Left ventricle myocardium superior (tissue), 1 donor: ENCODE results near the gene RNF13. TPM values are rescaled to one million over a fixed set of nuclear protein-coding genes. Genes with fewer than 3 reads are reported as not detected.
A peak's percentile ranks its signal among the peaks of the same experiment; 100 is the strongest.
"Not testable (repeated sequence)": the region's sequence is repeated elsewhere in the genome, so short reads cannot be mapped to it uniquely, and the experiment has no call there.

Source experiments
- ATAC-seq: fragments of 200-7000 bp; cut with Tn5 transposase; one replicate; pipeline ENCODE4 v1.9.1; 2020; ENCODE audit warnings: mild to moderate bottlenecking, moderate library complexity
- DNase-seq: peaks from one replicate; pipeline ENCODE4 v3.0.0-alpha.2; 2020
- intact Hi-C: fragments of 100-400 bp; cut with micrococcal nuclease; formaldehyde crosslinking; loops from one replicate; pipeline ENCODE4 v1.11.0; 2022
- total RNA-seq: library from RNA; stranded (reverse); fragmentation: NEBNext Ultra II Directional; extraction: Animal tissue kit (Norgen Biotek cat#: 25700); gene quantifications from one replicate; pipeline ENCODE4 v1.2.1, GENCODE V29; 2021
- donor health status: DM: no; HTN: yes; CAD: no; lungs with severe emphysema.

The RNF13 gene
- total RNA-seq, 1 donor from 2014 or later = 51.2 TPM

DNA sequence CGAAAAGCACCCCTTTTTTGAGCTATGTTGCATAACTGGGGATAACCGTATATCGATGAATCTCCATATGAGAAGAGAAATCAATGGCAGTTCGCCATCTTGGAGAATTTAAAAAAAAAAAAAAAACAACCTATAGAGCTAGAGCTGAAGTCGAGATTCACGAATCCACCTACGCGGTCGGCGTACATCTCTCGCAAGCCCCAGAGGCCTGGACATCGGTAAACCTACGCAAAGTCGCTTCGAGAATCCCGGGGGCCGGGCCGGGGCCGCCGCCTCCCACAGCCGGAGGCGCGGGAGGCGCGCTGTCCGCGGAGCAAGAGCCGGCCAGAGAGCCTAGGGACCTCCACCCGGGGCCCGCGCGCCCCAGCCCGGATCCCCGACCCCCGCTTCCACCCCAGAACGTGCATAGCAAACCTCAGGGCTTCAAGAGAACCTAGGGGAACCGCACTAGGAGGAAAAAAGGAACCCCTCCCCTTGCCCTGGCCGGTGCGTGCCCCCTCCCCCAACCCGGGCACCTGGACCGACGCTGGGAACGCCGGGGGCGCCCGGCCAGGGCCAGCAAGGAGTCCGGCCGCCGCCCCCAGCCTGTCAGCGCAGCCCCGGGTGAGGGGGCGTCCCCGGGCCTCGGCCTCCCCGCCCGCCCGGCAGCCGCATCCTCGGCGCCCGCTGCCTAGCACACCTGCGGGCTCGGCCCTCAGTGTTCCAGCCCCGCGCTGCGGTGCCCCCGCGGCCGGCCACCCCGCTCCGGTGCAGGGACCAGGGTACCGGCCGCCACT, 157.1 kb downstream of the RNF13 start:
- ATAC-seq (peak; percentile 72), DNase-seq (peak; percentile 90)
- intact Hi-C loops = no loop called here

- intact Hi-C loops = no loop called here
- DNase-seq = peak; percentile 82
- peak; percentile 84 for ATAC-seq
These were observed 157.8 kb downstream of the RNF13 start, which contains the start of gene PFN2 for GRCh38 chr3:149970716-149971402. TSS of gene PFN2 (minus strand) at chr3:149970895. CDS start at chr3:149970856, 39 bp downstream.

GRCh38 chr3:149971403-149972075, 158.5 kb downstream of the RNF13 start:
- intact Hi-C loops = no loop called here
- ATAC-seq (peak; percentile 47), DNase-seq (peak; percentile 74)

DNA sequence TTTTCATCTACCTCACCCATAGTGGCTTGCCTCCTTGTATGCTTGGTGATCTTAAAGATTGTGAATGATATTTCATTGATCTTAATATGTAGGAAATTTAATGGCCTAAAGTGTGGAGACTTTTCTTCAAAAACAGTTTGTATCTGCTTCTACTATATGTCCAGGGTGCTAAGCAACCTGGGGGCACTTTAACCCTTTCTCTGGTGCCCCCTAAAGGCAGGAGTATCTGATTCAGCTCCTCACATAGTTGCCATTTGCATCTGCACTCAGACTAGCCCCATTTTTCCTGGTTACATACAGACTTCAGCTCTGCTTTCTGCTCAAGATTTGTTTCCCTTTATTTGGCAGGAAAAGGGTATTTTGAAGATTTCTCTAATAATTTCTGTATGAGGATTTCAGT, 162.9 kb downstream of the RNF13 start:
- no peak for ATAC-seq
- no peak for DNase-seq

GRCh38 chr3:149977386-149977785, 164.4 kb downstream of the RNF13 start:
- intact Hi-C loops = no loop called here
- no peak for ATAC-seq
- no peak for DNase-seq

More for the DNA sequence above, 162.9 kb downstream of the RNF13 start:
- intact Hi-C loops = no loop called here

DNA sequence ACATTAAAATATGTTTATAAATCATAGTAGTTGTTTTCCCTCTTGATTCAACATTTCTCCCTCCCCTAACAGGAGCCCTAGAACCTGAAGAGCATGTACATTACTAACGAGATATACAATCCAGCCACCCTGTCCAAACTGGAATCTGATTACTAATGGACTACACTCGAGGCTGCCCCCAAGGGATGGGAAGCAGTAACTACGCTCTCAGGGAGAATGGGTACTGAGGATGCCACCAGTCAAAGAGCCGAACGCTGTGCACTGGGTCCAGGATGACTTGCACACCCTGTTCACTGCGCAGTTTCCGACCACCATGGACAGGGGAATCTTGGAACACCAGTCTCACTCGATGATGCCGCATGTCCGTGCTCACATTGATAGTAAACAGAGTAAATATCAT, 169.0 kb downstream of the RNF13 start:
- DNase-seq, intact Hi-C loops: not testable (repeated sequence)
- peak; percentile 50 for ATAC-seq

- intact Hi-C loops, DNase-seq, ATAC-seq: not testable (repeated sequence)
These were observed 170.0 kb downstream of the RNF13 start for GRCh38 chr3:149983053-149983452.

DNA sequence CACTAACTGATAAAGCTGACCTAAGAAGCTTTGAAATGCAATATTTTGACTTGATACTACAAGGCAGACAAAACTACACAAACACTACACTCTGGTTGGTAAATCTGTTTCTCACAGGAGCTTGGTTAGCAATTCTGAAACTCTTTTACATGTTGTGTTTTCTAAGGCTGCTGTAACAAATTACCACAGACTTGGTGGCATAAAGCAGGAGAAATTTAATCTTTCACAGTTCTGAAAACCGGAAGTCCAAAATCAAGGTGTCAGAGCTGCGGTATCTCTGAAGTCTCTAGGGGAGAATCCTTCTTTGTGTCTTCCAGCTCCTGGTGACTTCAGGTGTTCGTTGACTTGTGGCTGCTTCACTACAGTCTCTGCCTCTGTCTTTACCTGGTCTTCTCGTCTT, 170.6 kb downstream of the RNF13 start:
- DNase-seq = no peak
- no peak for ATAC-seq
- intact Hi-C loops = no loop called here

DNA sequence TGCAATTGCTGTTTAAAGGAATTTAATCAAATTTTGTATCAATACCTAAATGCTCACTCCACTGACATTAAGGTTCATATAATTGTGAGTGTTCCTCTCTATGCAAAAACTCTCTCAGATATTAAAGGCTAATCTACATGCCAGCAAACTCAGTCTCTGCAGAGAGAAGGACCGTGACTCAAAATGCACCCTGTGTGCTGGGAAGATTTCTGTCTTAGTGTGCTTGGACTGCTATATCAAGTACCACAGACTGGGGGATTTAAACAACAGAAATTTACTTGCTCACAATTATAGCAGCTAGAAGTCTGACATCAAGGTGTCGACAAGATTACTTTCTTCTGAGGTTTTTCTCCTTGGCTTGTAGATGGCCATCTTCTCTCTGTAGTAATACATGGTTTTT, 176.3 kb downstream of the RNF13 start:
- intact Hi-C loops = no loop called here
- no peak for ATAC-seq
- no peak for DNase-seq

- ATAC-seq = no peak
These were observed 177.5 kb downstream of the RNF13 start for GRCh38 chr3:149990423-149990948.

GRCh38 chr3:149992416-149993058, 179.5 kb downstream of the RNF13 start:
- DNase-seq (no peak), ATAC-seq (no peak)
- intact Hi-C loops = no loop called here

More at GRCh38 chr3:149990423-149990948, 177.5 kb downstream of the RNF13 start:
- intact Hi-C loops = no loop called here
- no peak for DNase-seq

DNA sequence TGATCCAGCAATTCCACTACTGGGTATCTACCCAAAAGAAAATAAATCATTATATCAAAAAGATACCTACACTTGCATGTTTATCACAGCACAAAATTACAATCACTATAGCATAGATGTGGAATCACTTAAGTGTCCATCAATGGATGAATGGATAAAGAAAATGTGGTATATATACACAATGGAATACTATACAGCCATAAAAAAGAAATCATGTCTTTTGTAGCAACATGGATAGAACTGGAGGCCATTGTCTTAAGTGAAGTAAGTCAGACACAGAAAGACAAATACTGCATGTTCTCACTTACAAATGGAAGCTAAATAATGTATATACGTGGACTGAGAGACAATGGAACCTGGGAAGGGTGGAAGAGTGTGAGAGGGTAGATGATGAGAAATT, 185.9 kb downstream of the RNF13 start:
- ATAC-seq (no peak), DNase-seq (no peak)
- intact Hi-C loops = no loop called here

DNA sequence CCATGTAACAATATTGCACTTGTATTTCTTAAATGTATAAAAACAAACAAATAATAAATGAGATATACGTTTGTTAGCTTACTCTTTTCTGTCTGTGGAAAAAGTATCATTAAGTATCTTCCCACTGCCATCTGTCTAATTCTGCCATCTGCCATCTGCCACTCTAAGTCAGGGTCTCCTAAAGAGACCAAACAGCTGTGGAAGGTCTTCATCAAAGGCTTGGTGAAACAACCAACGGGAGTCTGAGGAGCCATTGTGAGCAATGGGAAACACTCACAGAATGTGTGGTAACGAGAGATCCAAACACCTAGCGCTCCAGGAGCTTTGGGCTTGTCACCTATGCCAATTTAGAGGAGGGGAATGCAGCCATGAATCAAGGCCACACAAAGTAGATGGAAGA, 186.4 kb downstream of the RNF13 start:
- intact Hi-C loops = no loop called here
- DNase-seq (no peak), ATAC-seq (no peak)

DNA sequence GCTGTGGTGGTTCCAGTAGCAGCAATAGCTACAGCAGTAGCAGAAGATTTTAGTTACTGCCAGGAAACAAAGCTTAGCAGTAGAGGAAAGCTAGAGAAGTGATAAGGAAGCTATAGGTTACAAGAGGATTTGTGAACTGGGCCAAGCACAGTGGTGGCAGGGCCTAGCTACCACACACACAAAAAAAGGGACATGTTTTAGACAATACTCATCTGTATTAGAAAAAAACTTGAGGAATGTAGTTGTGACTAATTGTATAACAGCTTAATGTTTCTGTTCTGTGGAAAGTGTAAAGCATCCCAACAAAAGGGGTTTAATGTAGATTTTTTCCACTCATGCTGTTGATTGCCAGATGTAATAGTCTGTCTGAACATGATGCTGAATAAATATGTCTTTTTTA, 187.6 kb downstream of the RNF13 start:
- intact Hi-C loops = no loop called here
- DNase-seq = no peak
- ATAC-seq = no peak

GRCh38 chr3:150005243-150006112, 192.5 kb downstream of the RNF13 start:
- DNase-seq (no peak), ATAC-seq (no peak)
- intact Hi-C loops = no loop called here

GRCh38 chr3:150006794-150007193, 193.8 kb downstream of the RNF13 start:
- intact Hi-C loops = no loop called here
- ATAC-seq = no peak
- DNase-seq = no peak
